H9 (cell line): ENCODE measurements around the gene SLC7A1. TPM values are rescaled to one million over a fixed set of nuclear protein-coding genes. Genes with fewer than 3 reads are reported as not detected.

Experiments used
- DNase-seq: peaks from one replicate; pipeline ENCODE4 v3.0.0-alpha.2; 2017
- H2AFZ ChIP-seq: one replicate; pipeline ENCODE4 v1.6.1; 2013; ENCODE audit warnings: mild to moderate bottlenecking, low read length, control low read depth, moderate library complexity
- H2AK5ac ChIP-seq: 2 replicates; pipeline ENCODE4 v1.6.1; 2013; ENCODE audit warnings: low read length, control low read depth, mixed read lengths; ENCODE audit not compliant: insufficient read length
- H2BK120ac ChIP-seq: one replicate; pipeline ENCODE4 v1.6.1; 2013; ENCODE audit warnings: low read depth, mild to moderate bottlenecking, low read length, control low read depth, inconsistent platforms; ENCODE audit not compliant: poor library complexity, severe bottlenecking
- H2BK12ac ChIP-seq: 2 replicates; pipeline ENCODE4 v1.6.1; 2013; ENCODE audit warnings: low read length, control low read depth, mixed read lengths, low read depth; ENCODE audit not compliant: insufficient read length
- H2BK15ac ChIP-seq: 2 replicates; pipeline ENCODE4 v1.6.1; 2013; ENCODE audit warnings: low read depth, low read length, control low read depth
- H2BK20ac ChIP-seq: one replicate; pipeline ENCODE4 v1.6.1; 2013; ENCODE audit warnings: low read depth, mild to moderate bottlenecking, low read length, control low read depth, inconsistent platforms; ENCODE audit not compliant: poor library complexity, severe bottlenecking
- H2BK5ac ChIP-seq: 2 replicates; pipeline ENCODE4 v1.6.1; 2013; ENCODE audit warnings: low read length, control low read depth, mixed read lengths; ENCODE audit not compliant: insufficient read length
- H3K14ac ChIP-seq: 2 replicates; pipeline ENCODE4 v1.6.1; 2013; ENCODE audit warnings: low read length, control low read depth; ENCODE audit not compliant: insufficient read depth
- H3K18ac ChIP-seq: 2 replicates; pipeline ENCODE4 v1.6.1; 2013; ENCODE audit warnings: low read depth, mild to moderate bottlenecking, mixed read lengths, low read length, control low read depth; ENCODE audit not compliant: insufficient read length
- H3K23ac ChIP-seq: 2 replicates; pipeline ENCODE4 v1.6.1; 2013; ENCODE audit warnings: low read length, control low read depth, mixed read lengths, low read depth; ENCODE audit not compliant: insufficient read length
- H3K23me2 ChIP-seq: 2 replicates; pipeline ENCODE4 v1.6.1; 2013; ENCODE audit warnings: low read depth, mild to moderate bottlenecking, mixed read lengths, low read length, control low read depth; ENCODE audit not compliant: insufficient read length, poor library complexity, severe bottlenecking
- H3K27ac ChIP-seq: 2 replicates; pipeline ENCODE4 v1.5.1; 2013; ENCODE audit warnings: low read length, control low read depth, mixed read lengths, low read depth; ENCODE audit not compliant: insufficient read length
- H3K27me3 ChIP-seq: 2 replicates; pipeline ENCODE4 v1.6.1; 2013; ENCODE audit warnings: low read length, control low read depth, inconsistent platforms; ENCODE audit not compliant: insufficient read depth
- H3K4ac ChIP-seq: 2 replicates; pipeline ENCODE4 v1.6.1; 2013; ENCODE audit warnings: low read depth, mild to moderate bottlenecking, control low read depth, inconsistent platforms, low read length, moderate library complexity
- H3K4me1 ChIP-seq: 2 replicates; pipeline ENCODE4 v1.6.1; 2013; ENCODE audit warnings: low read length, control low read depth, inconsistent platforms; ENCODE audit not compliant: insufficient read depth
- H3K4me2 ChIP-seq: 2 replicates; pipeline ENCODE4 v1.6.1; 2013; ENCODE audit warnings: low read length, control low read depth, mixed read lengths; ENCODE audit not compliant: insufficient read length, insufficient read depth
- H3K56ac ChIP-seq: 2 replicates; pipeline ENCODE4 v1.6.1; 2013; ENCODE audit warnings: low read depth, mild to moderate bottlenecking, mixed read lengths, low read length, control low read depth; ENCODE audit not compliant: insufficient read length
- H3K79me1 ChIP-seq: 2 replicates; pipeline ENCODE4 v1.6.1; 2013; ENCODE audit warnings: low read depth, mild to moderate bottlenecking, moderate library complexity, low read length, control low read depth, inconsistent platforms; ENCODE audit not compliant: insufficient read depth, poor library complexity, severe bottlenecking
- H3K79me2 ChIP-seq: 2 replicates; pipeline ENCODE4 v1.6.1; 2013; ENCODE audit warnings: low read length, control low read depth, inconsistent platforms; ENCODE audit not compliant: insufficient read depth
- H3K9ac ChIP-seq: 2 replicates; pipeline ENCODE4 v1.6.1; 2013; ENCODE audit warnings: low read length, control low read depth, mixed read lengths; ENCODE audit not compliant: insufficient read length; ENCODE audit errors: extremely low read depth
- H3K9me3 ChIP-seq: one replicate; pipeline ENCODE4 v1.6.1; 2013; ENCODE audit warnings: low read depth, low read length, inconsistent platforms; ENCODE audit not compliant: control insufficient read depth
- H3T11ph ChIP-seq: one replicate; pipeline ENCODE4 v1.6.1; 2013; ENCODE audit warnings: mild to moderate bottlenecking, low read length, control low read depth, inconsistent platforms
- H4K20me1 ChIP-seq: one replicate; pipeline ENCODE4 v1.6.1; 2013; ENCODE audit not compliant: control insufficient read depth, insufficient read length, insufficient read depth
- H4K5ac ChIP-seq: 2 replicates; pipeline ENCODE4 v1.6.1; 2013; ENCODE audit warnings: low read depth, mild to moderate bottlenecking, mixed read lengths, low read length, control low read depth; ENCODE audit not compliant: insufficient read length
- H4K8ac ChIP-seq: replicated peaks from 2 replicates; pipeline ENCODE4 v1.6.1; 2013; ENCODE audit warnings: low read length, control low read depth, mixed read lengths, low read depth; ENCODE audit not compliant: insufficient read length
- H4K91ac ChIP-seq: 2 replicates; pipeline ENCODE4 v1.6.1; 2013; ENCODE audit warnings: low read depth, mild to moderate bottlenecking, moderate library complexity, mixed read lengths, low read length, control low read depth; ENCODE audit not compliant: insufficient read length
- H3K27ac Mint-ChIP-seq, 3 experiments: 2 replicates in 2 of 3; 3 replicates in 1 of 3; pipeline ENCODE4 v1.8.0; 2020 to 2021; ENCODE audit warnings: mixed read lengths in 3 of 3, mild to moderate bottlenecking in 1 of 3, moderate library complexity in 1 of 3
- H3K27me3 Mint-ChIP-seq: 2 replicates; pipeline ENCODE4 v1.8.0; 2021; ENCODE audit warnings: low read depth, mild to moderate bottlenecking, moderate library complexity, mixed read lengths
- H3K36me3 Mint-ChIP-seq, 3 experiments: 2 replicates in 2 of 3; 3 replicates in 1 of 3; pipeline ENCODE4 v1.8.0; 2020 to 2021; ENCODE audit warnings: low read depth in 3 of 3, mixed read lengths in 3 of 3; ENCODE audit not compliant: insufficient read depth in 1 of 3
- H3K4me1 Mint-ChIP-seq, 2 experiments: 2 replicates each; pipeline ENCODE4 v1.8.0; 2020; ENCODE audit warnings: mixed read lengths in 2 of 2
- H3K4me3 Mint-ChIP-seq, 2 experiments: 2 replicates in 1 of 2; 3 replicates in 1 of 2; pipeline ENCODE4 v1.8.0; 2020 to 2021; ENCODE audit warnings: mild to moderate bottlenecking in 2 of 2, mixed read lengths in 2 of 2, moderate library complexity in 1 of 2
- H3K9me3 Mint-ChIP-seq, 2 experiments: 2 replicates in 1 of 2; 3 replicates in 1 of 2; pipeline ENCODE4 v1.8.0; 2020; ENCODE audit warnings: mild to moderate bottlenecking in 2 of 2, mixed read lengths in 2 of 2, moderate library complexity in 1 of 2
- WGBS: extraction: QIAGEN DNeasy Blood & Tissue Kit; methylation state at CpG from one replicate; pipeline ENCODE4 v1.1.7; 2013; ENCODE audit warnings: missing lambda C conversion rate, low lambda C conversion rate, mixed read lengths; ENCODE audit not compliant: insufficient read length; ENCODE audit errors: extremely low coverage; 5-methylcytosine and 5-hydroxymethylcytosine counted together
- total RNA-seq: library from RNA; stranded (reverse); gene quantifications from 2 replicates; pipeline ENCODE4 v1.2.1, GENCODE V29; 2021
- TF ChIP-seq, protein P1 (sequence below): fragments of 200-600 bp; sonication (generic); conservative IDR thresholded peaks from 3 replicates; pipeline ENCODE4 v1.8.0; 2021; ENCODE audit warnings: antibody characterized with exemption, mild to moderate bottlenecking

The SLC7A1 gene
- total RNA-seq, 1 experiment from 2014 or later, result 109 TPM

GRCh38 chr13:29511106-29511796 is 84.2 kb downstream of the SLC7A1 start:
- Mint-ChIP-seq H3K36me3 (peaks cover 21 to 58% (median 37%) of the 10 kb centered on the region in 3 experiments; a peak in 6 of 7 replicates), H3K27me3 (no peaks in the 10 kb centered on the region), H3K9me3 (no peaks in the 10 kb centered on the region), H3K4me3 (no peak overlapping the region; a peak in 1 of 5 replicates), H3K4me1 (peaks cover 2 to 3% of the 10 kb centered on the region in 2 experiments; a peak in 1 of 4 replicates), H3K27ac (peak overlapping the region in 2 of 3 experiments; percentile 19 to 83; a peak in 3 of 7 replicates)
- Histone ChIP-seq H3K4me2 (no peak overlapping the region), H3K56ac (no peak overlapping the region), H2AK5ac (no peak overlapping the region), H3K79me1 (no peaks in the 10 kb centered on the region), H2BK20ac (no peak overlapping the region), H3K14ac (no peak overlapping the region), H3K9me3 (no peaks in the 10 kb centered on the region), H3T11ph (no peak overlapping the region), H3K4me1 (no peaks in the 10 kb centered on the region), H3K18ac (no peak overlapping the region), H3K23me2 (no peaks in the 10 kb centered on the region), H3K23ac (no peak overlapping the region), H4K8ac (no peak overlapping the region), H4K5ac (no peak overlapping the region), H4K20me1 (no peaks in the 10 kb centered on the region), H3K4ac (no peak overlapping the region), H3K79me2 (no peaks in the 10 kb centered on the region), H3K27ac (no peak overlapping the region), H2BK15ac (no peak overlapping the region), H3K27me3 (no peaks in the 10 kb centered on the region), H2BK12ac (no peak overlapping the region), H2BK120ac (no peak overlapping the region), H2AFZ (no peak overlapping the region), H2BK5ac (no peak overlapping the region), H4K91ac (no peak overlapping the region), H3K9ac (no peak overlapping the region)
- DNase-seq, result no peak
- TF ChIP-seq, protein P1, sequence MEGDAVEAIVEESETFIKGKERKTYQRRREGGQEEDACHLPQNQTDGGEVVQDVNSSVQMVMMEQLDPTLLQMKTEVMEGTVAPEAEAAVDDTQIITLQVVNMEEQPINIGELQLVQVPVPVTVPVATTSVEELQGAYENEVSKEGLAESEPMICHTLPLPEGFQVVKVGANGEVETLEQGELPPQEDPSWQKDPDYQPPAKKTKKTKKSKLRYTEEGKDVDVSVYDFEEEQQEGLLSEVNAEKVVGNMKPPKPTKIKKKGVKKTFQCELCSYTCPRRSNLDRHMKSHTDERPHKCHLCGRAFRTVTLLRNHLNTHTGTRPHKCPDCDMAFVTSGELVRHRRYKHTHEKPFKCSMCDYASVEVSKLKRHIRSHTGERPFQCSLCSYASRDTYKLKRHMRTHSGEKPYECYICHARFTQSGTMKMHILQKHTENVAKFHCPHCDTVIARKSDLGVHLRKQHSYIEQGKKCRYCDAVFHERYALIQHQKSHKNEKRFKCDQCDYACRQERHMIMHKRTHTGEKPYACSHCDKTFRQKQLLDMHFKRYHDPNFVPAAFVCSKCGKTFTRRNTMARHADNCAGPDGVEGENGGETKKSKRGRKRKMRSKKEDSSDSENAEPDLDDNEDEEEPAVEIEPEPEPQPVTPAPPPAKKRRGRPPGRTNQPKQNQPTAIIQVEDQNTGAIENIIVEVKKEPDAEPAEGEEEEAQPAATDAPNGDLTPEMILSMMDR, result no peak
- WGBS, result no CpG with 5 or more reads among the region's 12 CpGs
